Panc1 (cell line): ENCODE results near the gene CBS.

Experiments
- CTCF ChIP-seq: fragments of 450-650 bp; IDR thresholded peaks from 2 replicates; pipeline ENCODE4 v1.5.1; 2017; ENCODE audit warnings: mild to moderate bottlenecking
- POLR2AphosphoS5 ChIP-seq: IDR thresholded peaks from 2 replicates; pipeline ENCODE4 v1.6.1; 2012; ENCODE audit warnings: mild to moderate bottlenecking, low read depth, low read length, moderate library complexity
- REST ChIP-seq, 2 experiments: IDR thresholded peaks; 2 replicates each; pipeline ENCODE4 v1.6.1; 2011 to 2012; ENCODE audit warnings: low read depth in 2 of 2, control low read depth in 1 of 2, low read length in 1 of 2, mild to moderate bottlenecking in 1 of 2, moderate library complexity in 1 of 2; ENCODE audit not compliant: insufficient read depth in 1 of 2
- SIN3A ChIP-seq: IDR thresholded peaks from 2 replicates; pipeline ENCODE4 v1.6.1; 2012; ENCODE audit warnings: low read depth, mild to moderate bottlenecking, low read length, moderate library complexity, borderline replicate concordance; ENCODE audit not compliant: insufficient read depth
- TCF7L2 ChIP-seq: IDR thresholded peaks from 2 replicates; pipeline ENCODE4 v1.6.1; 2011; ENCODE audit warnings: mild to moderate bottlenecking, low read depth, low read length, inconsistent platforms

- TF ChIP-seq CTCF = no peak
- TF ChIP-seq REST (IDR thresholded peaks at IDR 0.05; ENCODE audit: insufficient read depth in 1 of 2, low read depth in 2 of 2, low read length in 1 of 2) = no peak
- no peak for TF ChIP-seq POLR2AphosphoS5
- no peak for TF ChIP-seq SIN3A
- no peak for TF ChIP-seq TCF7L2
Measured at GRCh38 chr21:43031121-43031619, 44.5 kb downstream of the CBS start.
